Gastrocnemius medialis (tissue), 4 donors: Measurements from ENCODE around the gene PLD4. TPM values are rescaled to one million over a fixed set of nuclear protein-coding genes. Genes with fewer than 3 reads are reported as not detected.

Experiments
- ATAC-seq, 2 donors: fragments of 150-250 bp; one replicate each; pipeline ENCODE4 v1.9.1; 2016
- DNase-seq, 2 donors: peaks; one replicate each; pipeline ENCODE4 v3.0.0-alpha.2; 2019
- H3K27ac ChIP-seq, 4 donors: fragments of 200-600 bp; sonication (generic); 1 replicate in 1 of 4; 2 replicates in 3 of 4; pipeline ENCODE4 v1.5.1; 2016 to 2018; ENCODE audit warnings: mild to moderate bottlenecking in 2 of 4, moderate library complexity in 1 of 4
- H3K27me3 ChIP-seq, 3 donors: fragments of 200-600 bp; sonication (generic) in 2 of 3; 1 replicate in 1 of 3; 2 replicates in 2 of 3; pipeline versions ENCODE4 v1.5.1 to v1.6.0; 2016 to 2019; ENCODE audit warnings: mild to moderate bottlenecking in 1 of 3, moderate library complexity in 1 of 3
- H3K36me3 ChIP-seq, 2 donors: fragments of 200-600 bp; sonication (generic) in 1 of 2; one replicate each; pipeline ENCODE4 v1.5.1; 2017 to 2018
- H3K4me1 ChIP-seq, 2 donors: fragments of 200-600 bp; sonication (generic) in 1 of 2; one replicate each; pipeline ENCODE4 v1.5.1; 2016 to 2017; ENCODE audit warnings: mild to moderate bottlenecking in 2 of 2
- H3K4me3 ChIP-seq, 4 donors: fragments of 200-600 bp; sonication (generic) in 3 of 4; 1 replicate in 1 of 4; 2 replicates in 3 of 4; pipeline ENCODE4 v1.5.1; 2016 to 2019; ENCODE audit warnings: mild to moderate bottlenecking in 2 of 4
- H3K9me3 ChIP-seq, 3 donors: fragments of 200-600 bp; sonication (generic) in 2 of 3; 1 replicate in 1 of 3; 2 replicates in 2 of 3; pipeline ENCODE4 v1.5.1; 2016 to 2019
- POLR2A ChIP-seq, 2 donors: fragments of 450-650 bp; IDR thresholded peaks; one replicate each; pipeline ENCODE4 v1.6.1; 2017; ENCODE audit warnings: antibody characterized with exemption in 2 of 2, mild to moderate bottlenecking in 2 of 2, moderate library complexity in 2 of 2
- in situ Hi-C, 4 donors: fragments of 200-750 bp; cut with MboI; loops; one replicate each; pipeline versions ENCODE4 v1.15.0 to v1.8.0; 2017; ENCODE audit warnings: low sequenced_read_pairs in 4 of 4
- intact Hi-C: fragments of 100-400 bp; cut with DNase I; formaldehyde crosslinking; loops from one replicate; pipeline ENCODE4 v1.15.1; 2023; ENCODE audit warnings: low total_unique reads
- total RNA-seq, 4 donors: library from RNA; depleted of rRNA; stranded (reverse); fragments of >200 nt; gene quantifications; one replicate each; pipeline versions ENCODE4 v1.1.0 to v1.2.3, GENCODE V29; 2016
- TF ChIP-seq, protein P1 (sequence below), 5 experiments: fragments of 450-650 bp in 3 of 5; fragments of 200-600 bp in 2 of 5; sonication (generic) in 2 of 5; IDR thresholded peaks in 4 of 5; conservative IDR thresholded peaks in 1 of 5; 1 replicate in 4 of 5; 2 replicates in 1 of 5; pipeline ENCODE4 v1.5.1; 2016 to 2019; ENCODE audit warnings: antibody characterized with exemption in 5 of 5, mild to moderate bottlenecking in 3 of 5, moderate library complexity in 3 of 5

PLD4 gene
- total RNA-seq, 4 donors from 2014 or later = not detected

DNA sequence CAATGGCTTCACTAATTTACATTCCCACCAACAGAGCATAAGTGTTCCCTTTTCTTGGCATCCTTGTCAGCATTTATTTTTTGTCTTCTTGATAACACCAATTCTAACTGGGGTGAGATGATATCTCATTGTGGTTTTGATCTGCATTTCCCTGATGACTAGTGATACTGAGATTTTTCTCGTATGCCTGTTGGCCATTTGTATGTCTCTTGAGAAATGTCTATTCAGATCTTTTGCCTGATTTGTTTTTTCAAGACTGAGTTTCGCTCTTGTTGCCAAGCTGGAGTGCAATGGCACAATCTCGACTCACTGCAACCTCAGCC, 4.7 kb upstream of the PLD4 start:
- intact Hi-C loops (no loop called here), in situ Hi-C loops (no loop called here)
- Histone ChIP-seq H3K36me3 (no peaks in the 10 kb centered on the region), H3K9me3 (no peaks in the 10 kb centered on the region), H3K27me3 (no peaks in the 10 kb centered on the region), H3K27ac (no peak overlapping the region), H3K4me3 (no peak overlapping the region), H3K4me1 (no peaks in the 10 kb centered on the region)
- no peak for TF ChIP-seq POLR2A (IDR thresholded peaks at IDR 0.05)
- TF ChIP-seq, protein P1, sequence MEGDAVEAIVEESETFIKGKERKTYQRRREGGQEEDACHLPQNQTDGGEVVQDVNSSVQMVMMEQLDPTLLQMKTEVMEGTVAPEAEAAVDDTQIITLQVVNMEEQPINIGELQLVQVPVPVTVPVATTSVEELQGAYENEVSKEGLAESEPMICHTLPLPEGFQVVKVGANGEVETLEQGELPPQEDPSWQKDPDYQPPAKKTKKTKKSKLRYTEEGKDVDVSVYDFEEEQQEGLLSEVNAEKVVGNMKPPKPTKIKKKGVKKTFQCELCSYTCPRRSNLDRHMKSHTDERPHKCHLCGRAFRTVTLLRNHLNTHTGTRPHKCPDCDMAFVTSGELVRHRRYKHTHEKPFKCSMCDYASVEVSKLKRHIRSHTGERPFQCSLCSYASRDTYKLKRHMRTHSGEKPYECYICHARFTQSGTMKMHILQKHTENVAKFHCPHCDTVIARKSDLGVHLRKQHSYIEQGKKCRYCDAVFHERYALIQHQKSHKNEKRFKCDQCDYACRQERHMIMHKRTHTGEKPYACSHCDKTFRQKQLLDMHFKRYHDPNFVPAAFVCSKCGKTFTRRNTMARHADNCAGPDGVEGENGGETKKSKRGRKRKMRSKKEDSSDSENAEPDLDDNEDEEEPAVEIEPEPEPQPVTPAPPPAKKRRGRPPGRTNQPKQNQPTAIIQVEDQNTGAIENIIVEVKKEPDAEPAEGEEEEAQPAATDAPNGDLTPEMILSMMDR (IDR thresholded peaks at IDR 0.05 in 4 of 5, conservative IDR thresholded peaks at IDR 0.05 in 1 of 5) = no peak
- no peak for DNase-seq
- ATAC-seq = no peak

DNA sequence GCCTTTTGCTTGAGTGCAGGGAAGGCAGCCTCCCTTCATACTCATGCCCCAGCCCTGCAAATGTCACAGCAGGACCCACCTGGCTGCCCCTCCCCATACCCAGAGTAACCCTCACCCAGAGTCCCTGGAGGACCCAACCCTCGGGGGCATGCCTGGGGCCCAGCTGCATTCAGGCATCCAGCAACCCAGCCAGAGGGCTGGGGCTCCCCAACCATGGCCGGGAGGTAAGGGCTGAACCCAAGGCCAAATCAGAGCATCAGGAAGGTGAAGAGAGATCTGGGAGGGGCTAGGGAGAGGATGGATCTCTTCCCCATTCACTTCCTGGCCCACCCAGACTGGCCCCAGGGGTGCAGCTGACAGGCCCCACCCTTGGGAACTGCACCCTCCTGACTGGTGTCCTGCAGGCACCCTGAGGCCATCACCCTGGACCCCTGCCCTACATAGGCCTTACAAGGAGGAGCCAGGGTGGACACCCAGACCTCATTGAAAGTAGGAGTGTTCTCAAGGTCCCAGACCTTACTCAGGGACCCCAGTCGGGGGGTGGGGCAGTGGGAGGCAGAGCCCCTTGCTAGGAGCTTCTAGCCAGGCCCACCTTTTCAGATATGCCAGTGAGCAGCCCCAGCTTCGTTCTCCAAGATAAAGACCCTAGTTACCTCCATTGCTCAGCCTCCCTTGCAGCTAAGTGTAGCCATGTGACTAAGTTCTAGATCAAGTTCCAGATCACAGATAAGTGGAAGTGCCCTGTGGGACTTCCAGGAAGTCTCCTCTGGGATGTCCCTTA, 849 bp upstream of the PLD4 start:
- no peak for DNase-seq
- Histone ChIP-seq H3K36me3 (no peaks in the 10 kb centered on the region), H3K27ac (no peak overlapping the region), H3K9me3 (no peaks in the 10 kb centered on the region), H3K4me1 (no peaks in the 10 kb centered on the region), H3K4me3 (no peak overlapping the region), H3K27me3 (no peaks in the 10 kb centered on the region)
- in situ Hi-C loops (no loop called here), intact Hi-C loops (no loop called here)
- TF ChIP-seq, protein P1 (IDR thresholded peaks at IDR 0.05 in 4 of 5, conservative IDR thresholded peaks at IDR 0.05 in 1 of 5) = no peak
- no peak for TF ChIP-seq POLR2A (IDR thresholded peaks at IDR 0.05)
- no peak for ATAC-seq

DNA sequence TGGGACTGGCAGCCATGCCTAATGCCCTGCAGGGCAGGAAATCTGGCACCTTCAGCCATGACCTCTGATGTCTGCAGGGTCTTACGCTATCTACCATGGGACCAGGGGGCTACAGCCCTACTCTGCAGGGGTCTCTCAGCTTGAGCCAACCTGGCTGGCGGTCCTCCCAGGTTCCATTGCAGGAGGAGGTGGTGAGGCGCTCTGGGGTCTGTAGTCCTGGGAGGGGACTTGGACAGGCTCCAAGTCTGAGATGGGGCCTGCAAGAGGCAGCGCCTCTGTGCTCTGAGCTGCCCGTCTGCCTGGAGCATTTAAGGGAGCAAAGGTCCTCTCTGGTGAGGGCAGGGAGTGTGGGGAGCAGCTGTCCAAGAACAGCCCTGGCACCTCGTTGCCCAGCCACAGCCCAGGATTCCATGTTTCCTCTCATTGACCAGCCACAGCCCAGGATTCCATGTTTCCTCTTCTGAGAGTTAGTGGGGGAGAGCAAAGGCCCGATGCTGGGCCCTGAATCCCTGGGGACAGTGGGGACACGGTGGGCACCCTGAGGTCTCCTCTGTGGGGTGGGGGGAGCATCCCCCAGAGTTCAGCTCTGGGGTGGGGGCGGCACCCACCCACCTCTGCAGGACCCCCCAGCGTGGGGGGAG, 655 bp downstream of the PLD4 start:
- DNase-seq = no peak
- Histone ChIP-seq H3K27me3 (no peaks in the 10 kb centered on the region), H3K9me3 (no peaks in the 10 kb centered on the region), H3K4me1 (no peaks in the 10 kb centered on the region), H3K36me3 (no peaks in the 10 kb centered on the region), H3K27ac (no peak overlapping the region), H3K4me3 (no peak overlapping the region)
- intact Hi-C loops (no loop called here), in situ Hi-C loops (no loop called here)
- no peak for TF ChIP-seq POLR2A (IDR thresholded peaks at IDR 0.05)
- TF ChIP-seq, protein P1 (IDR thresholded peaks at IDR 0.05 in 4 of 5, conservative IDR thresholded peaks at IDR 0.05 in 1 of 5) = no peak
- no peak for ATAC-seq

DNA sequence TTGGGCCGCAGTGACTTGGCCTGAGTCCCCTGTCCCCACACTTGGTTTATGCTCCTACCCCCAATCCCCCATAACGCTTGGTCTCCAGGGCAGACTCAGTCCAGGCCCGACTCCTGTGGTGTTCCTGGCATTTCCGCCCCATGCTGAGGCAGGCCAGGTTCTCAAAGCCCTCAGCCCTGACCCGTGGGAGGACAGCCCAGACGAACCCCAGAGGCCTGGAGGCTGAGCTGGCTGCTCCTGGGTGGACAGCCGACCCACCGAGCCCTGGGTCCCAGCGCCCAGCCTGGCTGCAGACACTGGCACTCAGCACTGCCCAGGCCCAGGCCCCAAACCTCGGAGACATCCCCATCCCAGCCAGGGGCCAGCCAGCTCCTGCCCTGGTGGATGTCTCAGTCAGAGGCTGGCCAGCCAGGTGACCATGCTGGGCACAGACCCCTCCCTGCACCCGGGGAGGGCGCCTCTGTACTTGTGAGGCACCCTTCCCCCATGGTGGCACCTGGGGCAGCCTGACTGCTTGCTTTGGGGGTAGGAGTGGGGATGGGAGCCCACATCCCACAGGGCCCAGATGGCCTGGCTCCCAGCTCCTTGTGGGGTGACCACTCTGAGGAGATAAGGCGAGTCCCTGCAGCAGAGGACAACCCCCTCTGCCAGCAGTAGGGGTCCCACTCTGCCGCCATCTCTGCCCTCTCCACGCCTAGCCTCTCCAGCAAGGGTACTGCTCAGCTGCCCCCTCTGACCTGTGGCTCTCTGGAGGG, 1.4 kb downstream of the PLD4 start:
- Histone ChIP-seq H3K27ac (no peak overlapping the region), H3K4me1 (no peaks in the 10 kb centered on the region), H3K36me3 (no peaks in the 10 kb centered on the region), H3K9me3 (no peaks in the 10 kb centered on the region), H3K27me3 (no peaks in the 10 kb centered on the region), H3K4me3 (no peak overlapping the region)
- no peak for TF ChIP-seq POLR2A (IDR thresholded peaks at IDR 0.05)
- TF ChIP-seq, protein P1 (IDR thresholded peaks at IDR 0.05 in 4 of 5, conservative IDR thresholded peaks at IDR 0.05 in 1 of 5) = no peak
- intact Hi-C loops (no loop called here), in situ Hi-C loops (no loop called here)
- no peak for ATAC-seq
- DNase-seq = no peak
